Common myeloid progenitor, CD34-positive (primary cell): ENCODE measurements around the gene MEIS1.

Experiments used
- CTCF ChIA-PET: fragments of 350-600 bp; sonication (Branson Sonifier 250); formaldehyde crosslinking; loops from one replicate; lab custom pipeline; 2021; ENCODE audit warnings: antibody characterized with exemption; lab: Charles Lee
- POLR2A ChIA-PET: fragments of 350-600 bp; sonication (Branson Sonifier 250); formaldehyde crosslinking; loops from one replicate; lab custom pipeline; 2021; ENCODE audit warnings: antibody characterized with exemption; lab: Charles Lee
- DNase-seq, 3 donors: peaks; one replicate each; pipeline versions ENCODE4 v3.0.0 to v3.0.0-alpha.2; 2013
- H3K27ac ChIP-seq, 2 experiments: 1 replicate in 1 of 2; 2 replicates in 1 of 2; pipeline ENCODE4 v1.7.0; 2013; ENCODE audit warnings: inconsistent platforms in 2 of 2, low read length in 2 of 2, mild to moderate bottlenecking in 2 of 2, low read depth in 1 of 2, moderate library complexity in 1 of 2; ENCODE audit not compliant: severe bottlenecking in 2 of 2, insufficient read depth in 1 of 2, poor library complexity in 1 of 2
- H3K27me3 ChIP-seq, 5 experiments: replicated peaks in 2 of 5; 1 replicate in 3 of 5; 2 replicates in 2 of 5; pipeline versions ENCODE4 v1.6.1 to v1.7.0; 2013; ENCODE audit warnings: low read length in 4 of 5, mild to moderate bottlenecking in 2 of 5, moderate library complexity in 2 of 5, inconsistent platforms in 1 of 5; ENCODE audit not compliant: insufficient read depth in 5 of 5, control insufficient read depth in 4 of 5
- H3K36me3 ChIP-seq, 4 experiments: 1 replicate in 2 of 4; 2 replicates in 2 of 4; pipeline versions ENCODE4 v1.6.1 to v1.7.0; 2013; ENCODE audit warnings: low read length in 3 of 4, control low read depth in 1 of 4, mild to moderate bottlenecking in 1 of 4; ENCODE audit not compliant: control insufficient read depth in 4 of 4, insufficient read depth in 4 of 4
- H3K4me1 ChIP-seq, 4 experiments: 1 replicate in 3 of 4; 2 replicates in 1 of 4; pipeline versions ENCODE4 v1.6.1 to v1.7.1; 2013; ENCODE audit warnings: low read length in 3 of 4, mild to moderate bottlenecking in 3 of 4, control low read depth in 1 of 4, inconsistent platforms in 1 of 4, moderate library complexity in 1 of 4; ENCODE audit not compliant: control insufficient read depth in 4 of 4, insufficient read depth in 4 of 4; ENCODE audit errors: control extremely low read depth in 1 of 4
- H3K4me3 ChIP-seq, 7 experiments: 1 replicate in 4 of 7; 2 replicates in 3 of 7; pipeline versions ENCODE4 v1.5.1 to v1.7.0; 2013; ENCODE audit warnings: mild to moderate bottlenecking in 7 of 7, low read length in 6 of 7, moderate library complexity in 6 of 7, inconsistent platforms in 2 of 7, low read depth in 2 of 7, control low read depth in 1 of 7; ENCODE audit not compliant: insufficient read depth in 4 of 7, control insufficient read depth in 1 of 7; ENCODE audit errors: extremely low read depth in 1 of 7
- H3K9me3 ChIP-seq, 5 experiments: 1 replicate in 4 of 5; 2 replicates in 1 of 5; pipeline versions ENCODE4 v1.6.1 to v1.7.1; 2013; ENCODE audit warnings: low read length in 4 of 5, mild to moderate bottlenecking in 2 of 5, inconsistent platforms in 1 of 5, low read depth in 1 of 5, moderate library complexity in 1 of 5; ENCODE audit not compliant: control insufficient read depth in 4 of 5, insufficient read depth in 2 of 5; ENCODE audit errors: control extremely low read depth in 1 of 5
- WGBS: methylation state at CpG from one replicate; pipeline ENCODE4 v1.1.5; 2013; ENCODE audit not compliant: insufficient coverage; 5-methylcytosine and 5-hydroxymethylcytosine counted together

Gene MEIS1

DNA sequence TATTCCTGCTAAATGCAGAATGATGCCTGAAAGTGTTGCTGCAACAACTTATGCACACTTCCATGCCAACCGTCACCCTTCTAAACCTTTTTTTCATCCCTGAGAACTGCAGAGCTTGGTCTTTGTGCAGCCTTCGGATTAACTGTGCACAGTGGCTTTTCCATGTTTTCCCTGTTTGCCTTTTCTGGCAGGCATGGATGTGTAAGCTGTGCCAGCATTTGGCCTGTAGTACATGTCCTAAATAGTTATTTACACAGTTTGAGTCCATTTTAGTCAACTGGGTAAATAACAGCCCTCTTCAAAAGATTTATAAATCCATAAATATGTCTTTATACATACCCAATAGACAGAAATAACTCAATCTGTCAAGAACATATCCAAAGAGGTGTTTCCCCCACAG is 31.5 kb downstream of the MEIS1 start:
- Histone ChIP-seq H3K36me3 (peaks cover 24 to 81% (median 28%) of the 10 kb centered on the region in 4 experiments), H3K27me3 (no peaks in the 10 kb centered on the region), H3K9me3 (no peaks in the 10 kb centered on the region), H3K27ac (peak overlapping the region; percentile 25 to 49), H3K4me1 (peaks cover 0 to 43% (median 3%) of the 10 kb centered on the region in 4 experiments), H3K4me3 (no peak overlapping the region)
- 91% methylated on average over 2 of the region's 2 CpGs for WGBS
- ChIA-PET POLR2A (no interaction called here), CTCF (no interaction called here)
- no peak for DNase-seq

GRCh38 chr2:66467718-66468117 is 32.8 kb downstream of the MEIS1 start:
- CTCF ChIA-PET, result interaction anchor here (0.7 to 1.7 kb wide), 5 partner anchors 9 to 28 kb away, joined by 3 to 7 read pairs (median 4); no protein-coding TSS in a partner anchor
- H3K4me3 ChIP-seq, result no peak overlapping the region
- H3K4me1 ChIP-seq, result peaks cover 0 to 40% (median 6%) of the 10 kb centered on the region in 4 experiments
- no peaks in the 10 kb centered on the region for H3K27me3 ChIP-seq
- H3K36me3 ChIP-seq, result peaks cover 17 to 80% (median 28%) of the 10 kb centered on the region in 4 experiments
- POLR2A ChIA-PET, result no interaction called here
- peak overlapping the region; percentile 29 to 30 for H3K27ac ChIP-seq
- DNase-seq, result no peak
- H3K9me3 ChIP-seq, result no peaks in the 10 kb centered on the region

GRCh38 chr2:66469214-66469902 is 34.4 kb downstream of the MEIS1 start:
- ChIA-PET POLR2A (no interaction called here), CTCF (interaction anchor here (0.9 to 1.7 kb wide), 5 partner anchors 8 to 25 kb away, joined by 3 to 7 read pairs (median 4); no protein-coding TSS in a partner anchor)
- WGBS, result 88% methylated on average over 4 of the region's 11 CpGs
- Histone ChIP-seq H3K36me3 (peaks cover 11 to 71% (median 22%) of the 10 kb centered on the region in 4 experiments), H3K4me3 (no peak overlapping the region), H3K9me3 (no peaks in the 10 kb centered on the region), H3K27me3 (no peaks in the 10 kb centered on the region), H3K27ac (peak overlapping the region in 1 of 2 experiments; percentile 51), H3K4me1 (peaks cover 2 to 37% (median 6%) of the 10 kb centered on the region in 4 experiments)
- no peak for DNase-seq

GRCh38 chr2:66470199-66470598 is 35.3 kb downstream of the MEIS1 start:
- 42% methylated on average over 1 of the region's 2 CpGs for WGBS
- Histone ChIP-seq H3K27me3 (no peaks in the 10 kb centered on the region), H3K4me3 (no peak overlapping the region), H3K4me1 (peaks cover 2 to 34% (median 8%) of the 10 kb centered on the region in 4 experiments), H3K9me3 (no peaks in the 10 kb centered on the region), H3K27ac (peak overlapping the region in 1 of 2 experiments; percentile 51), H3K36me3 (peaks cover 13 to 64% (median 20%) of the 10 kb centered on the region in 4 experiments)
- CTCF ChIA-PET, result no interaction called here
- POLR2A ChIA-PET, result no interaction called here
- DNase-seq, result no peak

DNA sequence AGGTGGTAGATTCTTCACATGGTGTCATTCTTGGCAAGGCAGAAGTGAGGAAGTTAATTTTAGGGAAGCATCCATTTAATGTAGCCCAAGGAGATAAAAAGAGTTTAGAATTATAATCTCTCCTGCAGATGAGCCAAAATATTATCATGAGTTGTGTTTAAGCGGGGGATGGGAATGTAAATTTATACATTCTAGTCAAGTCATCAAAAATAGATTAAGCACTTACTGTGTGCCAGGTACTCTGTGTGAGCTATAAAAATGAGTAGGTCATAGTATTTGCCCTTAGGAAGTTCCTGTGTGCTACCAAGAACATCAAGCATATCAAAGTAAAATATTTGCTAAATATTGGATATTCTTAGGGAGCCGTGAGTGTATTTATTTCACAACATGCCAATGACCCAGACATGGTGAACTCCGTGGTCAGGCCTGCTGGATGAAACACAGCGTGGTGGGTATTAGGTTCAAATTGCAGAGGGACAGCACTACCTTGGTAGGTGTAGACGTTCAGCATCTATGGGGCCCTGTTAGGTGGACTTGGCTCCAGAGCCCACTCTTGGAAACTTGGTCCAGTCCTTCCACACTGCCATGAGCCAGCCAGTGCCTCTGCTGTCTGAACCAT is 37.4 kb downstream of the MEIS1 start:
- POLR2A ChIA-PET, result no interaction called here
- H3K9me3 ChIP-seq, result peaks cover 0 to 2% (median 0%) of the 10 kb centered on the region in 5 experiments
- no peak for DNase-seq
- WGBS, result 100% methylated on average over 4 of the region's 5 CpGs
- no peak overlapping the region for H3K27ac ChIP-seq
- H3K36me3 ChIP-seq, result peaks cover 14 to 51% (median 24%) of the 10 kb centered on the region in 4 experiments
- H3K4me1 ChIP-seq, result peaks cover 2 to 46% (median 22%) of the 10 kb centered on the region in 4 experiments
- H3K4me3 ChIP-seq, result no peak overlapping the region
- CTCF ChIA-PET, result interaction anchor here (1.1 to 1.5 kb wide), 2 partner anchors 10 to 16 kb away, joined by 3 to 6 read pairs; no protein-coding TSS in a partner anchor
- no peaks in the 10 kb centered on the region for H3K27me3 ChIP-seq

DNA sequence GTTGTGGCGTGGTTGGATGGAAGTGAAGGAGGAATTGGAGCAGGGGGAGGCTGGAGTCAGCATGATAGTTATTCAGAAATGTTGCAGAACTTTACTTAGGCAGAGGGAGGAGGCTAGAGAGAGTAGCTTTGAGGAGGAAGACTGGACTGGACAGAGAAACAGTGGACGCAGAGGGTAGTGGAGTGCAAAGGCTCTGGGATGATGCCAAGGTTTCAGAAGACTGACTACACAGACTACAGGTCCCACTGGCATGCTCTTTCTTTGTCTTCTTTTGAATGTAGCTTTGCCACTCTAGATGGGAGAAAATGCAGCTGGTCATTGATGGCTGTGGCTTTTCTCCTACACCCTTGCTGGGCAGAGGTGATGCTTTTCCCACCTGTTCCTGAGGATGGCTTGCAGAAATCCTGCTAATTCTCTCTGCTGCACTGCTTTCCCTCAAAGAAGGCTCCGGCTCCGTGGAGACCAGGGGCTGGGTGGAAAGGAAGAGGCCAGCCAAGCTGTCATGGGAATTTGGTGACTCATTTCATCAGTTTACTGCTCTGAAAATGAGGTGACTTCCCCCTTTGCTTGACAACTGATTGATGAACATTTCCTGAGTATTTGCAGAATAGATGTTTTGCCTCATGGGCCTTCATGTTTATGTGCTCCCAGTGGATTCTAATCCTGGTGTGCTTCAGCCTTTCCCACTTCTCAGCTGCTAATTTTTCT is 42.4 kb downstream of the MEIS1 start:
- Histone ChIP-seq H3K27me3 (no peaks in the 10 kb centered on the region), H3K27ac (peak overlapping the region; percentile 51 to 71), H3K4me3 (peak overlapping the region in 3 of 7 experiments; percentile 19 to 37 (median 31)), H3K36me3 (peaks cover 11 to 38% (median 19%) of the 10 kb centered on the region in 4 experiments), H3K9me3 (peaks cover 0 to 6% (median 0%) of the 10 kb centered on the region in 5 experiments), H3K4me1 (peaks cover 14 to 76% (median 64%) of the 10 kb centered on the region in 4 experiments)
- DNase-seq, result peak; percentile 35 to 78 (median 63)
- 47% methylated on average over 4 of the region's 4 CpGs for WGBS
- POLR2A ChIA-PET, result no interaction called here
- CTCF ChIA-PET, result interaction anchor here (1.1 to 3.3 kb wide), 9 partner anchors 8 to 38 kb away, joined by 3 to 19 read pairs (median 4); no protein-coding TSS in a partner anchor
